ENCODE results near the gene MARK1.
"Not testable (repeated sequence)": the region's sequence is repeated elsewhere in the genome, so short reads cannot be mapped to it uniquely, and the experiment has no call there.

MARK1 gene

DNA sequence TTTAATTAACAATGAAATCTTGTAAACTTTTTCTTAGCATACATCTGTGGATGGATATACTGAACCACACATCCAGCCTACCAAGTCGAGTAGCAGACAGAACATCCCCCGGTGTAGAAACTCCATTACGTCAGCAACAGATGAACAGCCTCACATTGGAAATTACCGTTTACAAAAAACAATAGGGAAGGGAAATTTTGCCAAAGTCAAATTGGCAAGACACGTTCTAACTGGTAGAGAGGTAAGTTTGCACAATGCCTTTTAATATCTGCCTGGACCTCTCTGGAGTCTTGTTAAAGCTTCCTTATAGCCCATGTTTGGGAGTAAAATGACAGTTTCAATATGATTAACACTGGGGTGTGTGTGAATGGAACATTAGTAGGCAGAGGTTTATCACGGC, 51.4 kb downstream of the MARK1 start:
- Histone ChIP-seq H3K4me3 (ENCODE audit: low read depth in 1 of 2, low read length in 1 of 2) (no peak overlapping the region), H3K27ac (no peak overlapping the region), H3K4me1 (ENCODE audit: control insufficient read depth in 1 of 2, insufficient read depth in 1 of 2, low read depth in 1 of 2, low read length in 1 of 2) (no peaks in the 10 kb centered on the region), H3K36me3 (no peaks in the 10 kb centered on the region), H3K27me3 (no peaks in the 10 kb centered on the region), H3K9me3 (no peaks in the 10 kb centered on the region)
- TF ChIP-seq CTCF (IDR thresholded peaks at IDR 0.05), result no peak

GRCh38 chr1:220592714-220593113, 64.8 kb downstream of the MARK1 start:
- Histone ChIP-seq H3K36me3 (no peaks in the 10 kb centered on the region), H3K9me3 (no peaks in the 10 kb centered on the region), H3K27me3 (no peaks in the 10 kb centered on the region), H3K27ac (no peak overlapping the region), H3K4me1 (ENCODE audit: control insufficient read depth in 1 of 2, insufficient read depth in 1 of 2, low read depth in 1 of 2, low read length in 1 of 2) (no peaks in the 10 kb centered on the region), H3K4me3 (ENCODE audit: low read depth in 1 of 2, low read length in 1 of 2) (no peak overlapping the region)
- TF ChIP-seq CTCF (IDR thresholded peaks at IDR 0.05), result no peak

- H3K9me3 ChIP-seq, result no peaks in the 10 kb centered on the region
- H3K4me3 ChIP-seq (ENCODE audit: low read depth in 1 of 2, low read length in 1 of 2), result no peak overlapping the region
- H3K27me3 ChIP-seq, result no peaks in the 10 kb centered on the region
- H3K27ac ChIP-seq, result no peak overlapping the region
- no peaks in the 10 kb centered on the region for H3K4me1 ChIP-seq (ENCODE audit: control insufficient read depth in 1 of 2, insufficient read depth in 1 of 2, low read depth in 1 of 2, low read length in 1 of 2)
- no peaks in the 10 kb centered on the region for H3K36me3 ChIP-seq
- TF ChIP-seq CTCF (IDR thresholded peaks at IDR 0.05), result no peak
These were observed 66.4 kb downstream of the MARK1 start for GRCh38 chr1:220594356-220594755.

DNA sequence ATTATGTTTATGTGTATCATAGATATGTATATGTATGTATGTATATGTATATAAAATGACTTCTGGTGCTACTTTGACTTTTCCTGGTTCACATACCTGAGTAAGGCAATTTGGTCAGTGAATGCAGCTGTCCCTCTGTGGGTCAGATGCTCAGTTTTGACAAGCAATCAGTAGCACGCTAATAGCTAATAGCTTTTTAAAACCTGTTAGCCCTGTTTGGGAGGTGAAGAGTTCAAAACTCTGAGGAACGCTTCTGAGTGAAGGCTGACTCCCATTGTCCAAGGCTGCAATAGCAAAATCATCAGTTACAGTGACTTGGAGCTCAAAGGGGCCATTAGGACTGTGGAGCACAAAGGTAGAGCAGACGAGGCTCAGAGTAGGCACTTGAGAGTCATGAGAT, 67.2 kb downstream of the MARK1 start:
- Histone ChIP-seq H3K36me3 (no peaks in the 10 kb centered on the region), H3K27me3 (no peaks in the 10 kb centered on the region), H3K27ac (no peak overlapping the region), H3K4me1 (ENCODE audit: control insufficient read depth in 1 of 2, insufficient read depth in 1 of 2, low read depth in 1 of 2, low read length in 1 of 2) (no peaks in the 10 kb centered on the region), H3K9me3 (no peaks in the 10 kb centered on the region), H3K4me3 (ENCODE audit: low read depth in 1 of 2, low read length in 1 of 2) (no peak overlapping the region)
- no peak for TF ChIP-seq CTCF (IDR thresholded peaks at IDR 0.05)

- no peaks in the 10 kb centered on the region for H3K36me3 ChIP-seq
- no peaks in the 10 kb centered on the region for H3K4me1 ChIP-seq (ENCODE audit: control insufficient read depth in 1 of 2, insufficient read depth in 1 of 2, low read depth in 1 of 2, low read length in 1 of 2)
- no peaks in the 10 kb centered on the region for H3K27me3 ChIP-seq
- H3K4me3 ChIP-seq (ENCODE audit: low read depth in 1 of 2, low read length in 1 of 2), result no peak overlapping the region
- H3K9me3 ChIP-seq, result no peaks in the 10 kb centered on the region
- no peak overlapping the region for H3K27ac ChIP-seq
- TF ChIP-seq CTCF (IDR thresholded peaks at IDR 0.05), result no peak
These were observed 77.0 kb downstream of the MARK1 start for GRCh38 chr1:220604926-220605325.

- not testable (repeated sequence) for H3K27ac ChIP-seq; H3K4me3 ChIP-seq (ENCODE audit: low read depth in 1 of 2, low read length in 1 of 2); H3K27me3 ChIP-seq; H3K36me3 ChIP-seq; H3K9me3 ChIP-seq; H3K4me1 ChIP-seq (ENCODE audit: control insufficient read depth in 1 of 2, insufficient read depth in 1 of 2, low read depth in 1 of 2, low read length in 1 of 2)
These were observed 77.7 kb downstream of the MARK1 start for GRCh38 chr1:220605651-220606050.

DNA sequence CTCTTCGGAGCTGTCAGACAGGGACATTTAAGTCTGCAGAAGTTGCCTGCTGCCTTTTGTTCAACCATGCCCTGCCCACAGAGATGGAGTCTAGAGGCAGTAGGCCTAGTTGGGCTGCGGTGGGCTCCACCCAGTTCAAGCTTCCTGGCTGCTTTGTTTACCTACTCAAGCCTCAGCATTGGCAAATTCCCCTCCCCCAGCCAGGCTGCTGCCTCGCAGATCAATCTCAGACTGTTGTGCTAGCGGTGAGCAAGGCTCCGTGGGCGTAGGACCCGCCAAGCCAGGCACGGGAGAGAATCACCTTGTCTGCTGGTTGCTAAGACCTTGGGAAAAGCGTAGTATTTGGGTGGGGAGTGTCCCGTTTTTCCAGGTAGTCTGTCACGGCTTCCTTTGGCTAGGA, 83.2 kb downstream of the MARK1 start:
- not testable (repeated sequence) for H3K4me1 ChIP-seq (ENCODE audit: control insufficient read depth in 1 of 2, insufficient read depth in 1 of 2, low read depth in 1 of 2, low read length in 1 of 2); H3K36me3 ChIP-seq; H3K27ac ChIP-seq; H3K27me3 ChIP-seq; H3K4me3 ChIP-seq (ENCODE audit: low read depth in 1 of 2, low read length in 1 of 2); H3K9me3 ChIP-seq
